Adrenal gland (tissue), 12 donors: Measurements from ENCODE around the gene MBOAT1. TPM values are rescaled to one million over a fixed set of nuclear protein-coding genes. Genes with fewer than 3 reads are reported as not detected.

Experiments used
- DNase-seq, 7 donors: peaks; one replicate each; pipeline ENCODE4 v3.0.0-alpha.2; 2019 to 2020
- H3K27ac ChIP-seq, 5 donors: fragments of 200-600 bp; sonication (generic) in 4 of 5; 1 replicate in 3 of 5; 2 replicates in 2 of 5; pipeline versions ENCODE4 v1.5.1 to v1.8.0; 2016 to 2020; ENCODE audit warnings: mild to moderate bottlenecking in 1 of 5
- H3K27me3 ChIP-seq: fragments of 200-600 bp; 2 replicates; pipeline ENCODE4 v1.8.0; 2021
- H3K36me3 ChIP-seq, 2 donors: fragments of 200-600 bp; replicated peaks in 1 of 2; 1 replicate in 1 of 2; 2 replicates in 1 of 2; pipeline versions ENCODE4 v1.5.1 to v1.8.0; 2018 to 2022
- H3K4me1 ChIP-seq, 2 donors: fragments of 200-600 bp; replicated peaks in 1 of 2; 1 replicate in 1 of 2; 2 replicates in 1 of 2; pipeline versions ENCODE4 v1.5.1 to v1.8.0; 2018 to 2021
- H3K4me3 ChIP-seq, 4 donors: fragments of 200-600 bp; sonication (generic) in 3 of 4; one replicate each; pipeline ENCODE4 v1.5.1; 2016 to 2018
- H3K9me3 ChIP-seq, 3 donors: fragments of 200-600 bp; sonication (generic) in 1 of 3; replicated peaks in 1 of 3; 1 replicate in 2 of 3; 2 replicates in 1 of 3; pipeline versions ENCODE4 v1.5.1 to v1.8.0; 2016 to 2021
- POLR2A ChIP-seq, 2 donors: fragments of 450-650 bp; IDR thresholded peaks; one replicate each; pipeline ENCODE4 v1.6.1; 2017; ENCODE audit warnings: antibody characterized with exemption in 2 of 2, mild to moderate bottlenecking in 2 of 2, moderate library complexity in 1 of 2
- WGBS, 4 donors: extraction: QIAGEN DNeasy Blood & Tissue Kit in 2 of 4; methylation state at CpG; one replicate each; pipeline versions ENCODE4 v1.1.5 to v1.1.7; 2013 to 2017; 5-methylcytosine and 5-hydroxymethylcytosine counted together
- intact Hi-C, 2 donors: fragments of 100-400 bp; cut with DNase I; formaldehyde crosslinking; loops; one replicate each; pipeline versions ENCODE4 v1.14.1 to v1.15.0; 2022 to 2023
- polyA plus RNA-seq, 3 donors: library from polyadenylated mRNA; stranded (reverse); fragments of 200-250 nt in 2 of 3; fragments of 350-450 nt in 1 of 3; fragmentation: Illumina TruSeq in 1 of 3; extraction: RNeasy Lipid Tissue Mini Kit (QIAGEN cat#74804) in 1 of 3; gene quantifications; one replicate each; pipeline ENCODE4 v1.2.3, GENCODE V29; 2013 to 2014
- total RNA-seq, 9 donors: library from RNA; depleted of rRNA in 4 of 9; stranded (reverse); fragments of >200 nt in 4 of 9; fragments of 120-200 nt in 1 of 9; fragmentation: NEBNext Ultra II Directional in 1 of 9; extraction: Animal tissue kit (Norgen Biotek cat#: 25700) in 1 of 9; gene quantifications; one replicate each; pipeline versions ENCODE4 v1.1.0 to v1.2.4, GENCODE V29; 2013 to 2023
- TF ChIP-seq, protein P1 (sequence below), 6 experiments: fragments of 450-650 bp in 4 of 6; fragments of 200-600 bp in 2 of 6; sonication (generic) in 1 of 6; IDR thresholded peaks; 1 replicate in 5 of 6; 2 replicates in 1 of 6; pipeline versions ENCODE4 v1.5.1 to v1.8.0; 2016 to 2021; ENCODE audit warnings: antibody characterized with exemption in 6 of 6, mild to moderate bottlenecking in 2 of 6, moderate library complexity in 1 of 6
- donor health status: healthy with polysubstance abuse.
- donor health status: Bipolar disorder and iron deficiency.
- donor health status: DM: yes; HTN: yes; CAD: no.
- donor health status: DM: no; HTN: no; CAD: no.
- donor health status: DM: no; HTN: no; CAD: no.
- donor health status: DM: yes; HTN: yes; CAD: no.

MBOAT1 gene
- total and polyA plus RNA-seq, 12 donors: 1.5 to 18.9 (median 7.4) TPM

DNA sequence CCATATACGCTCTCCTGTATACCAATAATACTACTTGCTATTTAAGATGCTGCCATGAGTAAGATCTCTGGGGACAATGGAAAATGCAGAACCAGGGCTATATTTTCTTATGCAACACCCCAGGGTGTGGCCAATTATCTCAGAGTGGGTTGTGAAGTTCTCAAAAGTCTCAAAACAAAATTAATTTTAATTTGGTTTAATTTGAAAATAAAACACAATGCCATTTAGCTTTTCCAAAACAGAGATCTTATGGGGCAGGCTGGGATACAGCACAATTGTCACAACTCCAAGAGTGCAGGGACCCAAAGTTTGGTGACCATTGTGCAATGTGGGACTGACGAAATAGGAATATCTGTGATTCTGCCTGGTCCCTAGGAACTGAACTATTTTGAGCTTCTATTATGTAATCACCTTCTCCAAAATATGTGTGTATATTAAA, 43.1 kb downstream of the MBOAT1 start:
- peaks cover 0 to 10% of the 10 kb centered on the region in 2 donors for H3K4me1 ChIP-seq
- no peaks in the 10 kb centered on the region for H3K36me3 ChIP-seq
- peak overlapping the region in 1 of 5 donors; percentile 32 for H3K27ac ChIP-seq
- no peaks in the 10 kb centered on the region for H3K9me3 ChIP-seq
- H3K27me3 ChIP-seq: no peaks in the 10 kb centered on the region
- no peak for TF ChIP-seq POLR2A (IDR thresholded peaks at IDR 0.05)
- TF ChIP-seq, protein P1, sequence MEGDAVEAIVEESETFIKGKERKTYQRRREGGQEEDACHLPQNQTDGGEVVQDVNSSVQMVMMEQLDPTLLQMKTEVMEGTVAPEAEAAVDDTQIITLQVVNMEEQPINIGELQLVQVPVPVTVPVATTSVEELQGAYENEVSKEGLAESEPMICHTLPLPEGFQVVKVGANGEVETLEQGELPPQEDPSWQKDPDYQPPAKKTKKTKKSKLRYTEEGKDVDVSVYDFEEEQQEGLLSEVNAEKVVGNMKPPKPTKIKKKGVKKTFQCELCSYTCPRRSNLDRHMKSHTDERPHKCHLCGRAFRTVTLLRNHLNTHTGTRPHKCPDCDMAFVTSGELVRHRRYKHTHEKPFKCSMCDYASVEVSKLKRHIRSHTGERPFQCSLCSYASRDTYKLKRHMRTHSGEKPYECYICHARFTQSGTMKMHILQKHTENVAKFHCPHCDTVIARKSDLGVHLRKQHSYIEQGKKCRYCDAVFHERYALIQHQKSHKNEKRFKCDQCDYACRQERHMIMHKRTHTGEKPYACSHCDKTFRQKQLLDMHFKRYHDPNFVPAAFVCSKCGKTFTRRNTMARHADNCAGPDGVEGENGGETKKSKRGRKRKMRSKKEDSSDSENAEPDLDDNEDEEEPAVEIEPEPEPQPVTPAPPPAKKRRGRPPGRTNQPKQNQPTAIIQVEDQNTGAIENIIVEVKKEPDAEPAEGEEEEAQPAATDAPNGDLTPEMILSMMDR (IDR thresholded peaks at IDR 0.05): no peak
- H3K4me3 ChIP-seq: no peak overlapping the region
- intact Hi-C loops: no loop called here
- 57 to 75% (median 69%) methylated on average over 2 of the region's 2 CpGs for WGBS, 4 donors
- peak in 5 of 7 donors; percentile 29 to 52 (median 46) for DNase-seq

DNA sequence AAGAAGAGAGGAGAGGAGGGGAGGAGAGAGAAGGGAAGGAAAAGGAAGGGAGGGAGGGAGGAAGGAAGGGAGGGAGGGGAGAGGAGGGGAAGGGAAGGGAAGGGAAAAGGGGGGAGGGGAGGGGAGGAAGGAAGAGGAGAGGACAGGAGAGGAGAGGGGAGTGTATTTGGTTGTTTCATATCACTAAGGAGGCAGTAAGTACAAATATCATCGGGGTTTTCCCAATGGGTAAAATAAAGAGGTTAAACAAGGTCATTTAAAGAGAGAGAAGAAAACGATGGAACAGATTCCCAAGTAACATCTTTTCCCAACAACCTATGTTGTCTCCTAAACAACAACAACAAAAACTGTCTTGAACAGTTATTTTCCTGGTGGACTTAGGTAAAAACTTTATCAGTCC, 43.6 kb downstream of the MBOAT1 start:
- Histone ChIP-seq H3K27ac (no peak overlapping the region), H3K27me3 (no peaks in the 10 kb centered on the region), H3K4me3 (no peak overlapping the region), H3K36me3 (no peaks in the 10 kb centered on the region), H3K4me1 (peaks cover 0 to 10% of the 10 kb centered on the region in 2 donors), H3K9me3 (no peaks in the 10 kb centered on the region)
- 59 to 83% (median 63%) methylated on average over 2 of the region's 2 CpGs for WGBS, 4 donors
- no peak for DNase-seq
- intact Hi-C loops: no loop called here
- no peak for TF ChIP-seq POLR2A (IDR thresholded peaks at IDR 0.05)
- TF ChIP-seq, protein P1 (IDR thresholded peaks at IDR 0.05): no peak

DNA sequence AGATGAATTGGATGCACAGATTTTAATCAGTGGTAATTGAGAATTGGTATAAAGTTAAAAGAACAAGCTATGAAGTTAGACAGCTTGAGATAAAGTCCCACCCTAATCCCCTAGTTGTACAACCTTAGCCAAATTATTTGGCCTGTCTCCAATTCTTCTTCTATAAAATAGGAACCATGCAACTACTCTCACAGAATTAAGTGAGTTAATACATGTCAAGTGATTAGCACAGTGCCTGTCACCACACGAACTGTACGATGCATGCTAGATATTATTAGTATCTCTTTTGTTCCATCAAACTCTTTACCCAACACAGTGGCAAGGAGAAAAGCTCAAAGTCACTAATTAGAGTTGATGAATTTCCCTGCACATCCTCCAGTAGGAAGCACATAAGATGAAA, 44.7 kb downstream of the MBOAT1 start:
- Histone ChIP-seq H3K27ac (no peak overlapping the region), H3K4me1 (peaks cover 0 to 5% of the 10 kb centered on the region in 2 donors), H3K4me3 (no peak overlapping the region), H3K36me3 (no peaks in the 10 kb centered on the region), H3K27me3 (no peaks in the 10 kb centered on the region), H3K9me3 (no peaks in the 10 kb centered on the region)
- WGBS, 4 donors: 79 to 92% (median 87%) methylated on average over 2 of the region's 2 CpGs
- TF ChIP-seq, protein P1 (IDR thresholded peaks at IDR 0.05): no peak
- no peak for TF ChIP-seq POLR2A (IDR thresholded peaks at IDR 0.05)
- DNase-seq: no peak
- intact Hi-C loops: no loop called here

DNA sequence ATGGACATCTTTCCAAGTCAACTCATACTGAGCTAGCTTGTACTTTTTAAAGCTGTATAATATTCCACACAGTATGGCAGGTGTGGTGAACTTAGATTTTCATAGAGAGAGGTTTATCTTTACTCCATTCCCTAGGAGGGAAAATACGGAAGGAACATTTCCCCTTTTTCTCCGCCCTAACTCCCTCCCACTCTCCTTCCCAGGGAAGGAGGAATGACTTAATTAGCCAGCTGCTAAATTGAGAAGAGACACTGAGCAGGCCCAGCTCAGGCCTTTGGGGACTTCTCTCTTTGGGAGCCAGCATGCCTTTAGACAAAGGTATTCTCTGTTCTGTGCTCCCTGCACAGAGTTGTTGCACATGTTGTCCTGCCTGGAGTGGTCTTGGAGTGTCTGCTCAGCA, 46.1 kb downstream of the MBOAT1 start:
- H3K27me3 ChIP-seq: no peaks in the 10 kb centered on the region
- H3K9me3 ChIP-seq: no peaks in the 10 kb centered on the region
- no peaks in the 10 kb centered on the region for H3K36me3 ChIP-seq
- WGBS, 4 donors: 75 to 88% (median 85%) methylated on average over 2 of the region's 2 CpGs
- DNase-seq: no peak
- peaks cover 0 to 5% of the 10 kb centered on the region in 2 donors for H3K4me1 ChIP-seq
- H3K27ac ChIP-seq: no peak overlapping the region
- intact Hi-C loops: no loop called here
- no peak for TF ChIP-seq POLR2A (IDR thresholded peaks at IDR 0.05)
- TF ChIP-seq, protein P1 (IDR thresholded peaks at IDR 0.05): no peak
- no peak overlapping the region for H3K4me3 ChIP-seq
